HepG2 (cell line): ENCODE data around the gene NFATC2.

Experiments
- PAF1 ChIP-seq: IDR thresholded peaks from 2 replicates; pipeline ENCODE4 v1.6.1; 2016; ENCODE audit warnings: missing genetic modification reagents, missing compliant biosample characterization
- YY1 ChIP-seq: IDR thresholded peaks from 2 replicates; pipeline ENCODE4 v1.6.1; 2011; ENCODE audit warnings: low read length, low read depth, moderate library complexity, mild to moderate bottlenecking; ENCODE audit not compliant: insufficient read depth, insufficient replicate concordance
- ZBTB10 ChIP-seq: sonication (generic); formaldehyde crosslinking; IDR thresholded peaks from 2 replicates; pipeline ENCODE4 v1.4.0; 2020; ENCODE audit warnings: missing genetic modification reagents, borderline replicate concordance
- ZBTB46 ChIP-seq: sonication (generic); formaldehyde crosslinking; IDR thresholded peaks from 2 replicates; pipeline ENCODE4 v1.4.0; 2020; ENCODE audit warnings: mild to moderate bottlenecking, missing genetic modification reagents, borderline replicate concordance
- ZFP36 ChIP-seq: fragments of 150-350 bp; IDR thresholded peaks from 2 replicates; pipeline ENCODE4 v1.6.1; 2018; ENCODE audit warnings: borderline replicate concordance, low read length, low read depth; ENCODE audit not compliant: partially characterized antibody
- ZFX ChIP-seq: sonication (generic); formaldehyde crosslinking; IDR thresholded peaks from 2 replicates; pipeline ENCODE4 v1.4.0; 2020; ENCODE audit warnings: mild to moderate bottlenecking, low read depth, missing genetic modification reagents, moderate library complexity
- ZNF224 ChIP-seq: sonication (generic); formaldehyde crosslinking; IDR thresholded peaks from 2 replicates; pipeline ENCODE4 v1.5.0; 2020; ENCODE audit warnings: mild to moderate bottlenecking, missing genetic modification reagents
- ZNF350 ChIP-seq: sonication (generic); formaldehyde crosslinking; IDR thresholded peaks from 2 replicates; pipeline ENCODE4 v1.4.0; 2020; ENCODE audit warnings: mild to moderate bottlenecking, low read depth, missing genetic modification reagents, borderline replicate concordance
- ZNF446 ChIP-seq: sonication (generic); formaldehyde crosslinking; IDR thresholded peaks from 2 replicates; pipeline ENCODE4 v1.5.0; 2020; ENCODE audit warnings: mild to moderate bottlenecking, missing genetic modification reagents
- ZNF576 ChIP-seq: sonication (generic); formaldehyde crosslinking; IDR thresholded peaks from 2 replicates; pipeline ENCODE4 v1.4.0; 2020; ENCODE audit warnings: mild to moderate bottlenecking, missing genetic modification reagents
- ZSCAN5A ChIP-seq: sonication (generic); formaldehyde crosslinking; IDR thresholded peaks from 2 replicates; pipeline ENCODE4 v1.8.0; 2022; ENCODE audit warnings: mild to moderate bottlenecking, missing genetic modification reagents, borderline replicate concordance

GRCh38 chr20:51412333-51412871 lies 130.1 kb downstream of the NFATC2 start:
- no peak for TF ChIP-seq PAF1
- TF ChIP-seq YY1, result no peak
- TF ChIP-seq ZFX (CRISPR knock-in tag), result no peak
- TF ChIP-seq ZNF446, result no peak
- TF ChIP-seq ZNF224, result no peak
- no peak for TF ChIP-seq ZBTB10 (CRISPR knock-in tag)
- TF ChIP-seq ZBTB46 (CRISPR knock-in tag), result no peak
- no peak for TF ChIP-seq ZNF576 (CRISPR knock-in tag)
- no peak for TF ChIP-seq ZFP36
- no peak for TF ChIP-seq ZSCAN5A (CRISPR knock-in tag)
- TF ChIP-seq ZNF350 (CRISPR knock-in tag), result no peak
